Fibroblast of lung (primary cell): Measurements from ENCODE around the gene C12orf43.

Source experiments
- CTCF ChIP-seq, 2 donors: IDR thresholded peaks in 1 of 2; conservative IDR thresholded peaks in 1 of 2; 1 replicate in 1 of 2; 2 replicates in 1 of 2; pipeline ENCODE4 v1.5.1; 2011 to 2012; ENCODE audit warnings: low read length in 2 of 2, control low read depth in 1 of 2, inconsistent platforms in 1 of 2, low read depth in 1 of 2, mild to moderate bottlenecking in 1 of 2
- EZH2 ChIP-seq: IDR thresholded peaks from 2 replicates; pipeline ENCODE4 v1.5.1; 2012; ENCODE audit warnings: low read length, control low read depth, mild to moderate bottlenecking; ENCODE audit errors: missing control alignments

- TF ChIP-seq CTCF (conservative IDR thresholded peaks at IDR 0.05 in 1 of 2, IDR thresholded peaks at IDR 0.05 in 1 of 2; ENCODE audit: low read depth in 1 of 2, low read length in 2 of 2) (no peak), EZH2 (no peak)
Observed at GRCh38 chr12:121025442-121026226, 9.3 kb upstream of the C12orf43 start.
